ENCODE data around the gene S100B.

Gene S100B

DNA sequence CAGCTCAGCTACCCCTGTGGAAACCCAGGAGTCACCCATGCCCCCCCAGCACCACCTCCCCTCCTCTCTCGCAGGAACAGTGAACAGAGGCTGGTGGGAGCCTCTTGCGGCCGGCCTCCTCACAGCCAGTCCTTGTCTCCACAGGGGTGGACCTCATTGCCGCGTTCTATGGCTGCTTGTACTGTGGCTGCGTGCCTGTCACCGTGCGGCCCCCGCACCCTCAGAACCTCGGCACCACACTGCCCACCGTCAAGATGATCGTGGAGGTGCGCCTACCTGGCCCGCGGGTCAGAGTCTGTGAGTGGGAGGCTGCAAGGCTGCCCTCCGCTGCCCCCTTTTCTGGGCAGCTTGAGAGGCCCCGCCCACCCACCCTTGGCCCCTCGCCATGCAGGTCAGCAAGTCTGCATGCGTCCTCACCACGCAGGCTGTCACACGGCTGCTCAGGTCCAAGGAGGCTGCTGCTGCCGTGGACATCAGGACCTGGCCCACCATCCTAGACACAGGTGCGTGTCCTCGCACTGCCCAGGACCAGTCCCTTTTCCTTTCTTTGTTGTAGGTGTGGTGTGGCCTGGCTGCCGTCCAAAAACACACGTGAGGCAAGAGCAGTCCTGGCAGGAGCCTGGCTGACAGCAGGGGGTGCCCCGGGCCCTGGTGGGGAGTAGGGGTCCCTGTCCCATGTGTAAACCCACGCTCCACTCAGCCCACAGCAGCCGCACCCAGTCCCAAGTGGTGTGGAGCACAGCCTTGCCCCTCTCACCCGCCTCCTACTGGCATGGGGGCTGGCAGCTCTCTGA, 50.3 kb downstream of the S100B start:
- H3K36me3 ChIP-seq (ENCODE audit: insufficient read depth), result no peaks in the 10 kb centered on the region
- TF ChIP-seq, protein P1, sequence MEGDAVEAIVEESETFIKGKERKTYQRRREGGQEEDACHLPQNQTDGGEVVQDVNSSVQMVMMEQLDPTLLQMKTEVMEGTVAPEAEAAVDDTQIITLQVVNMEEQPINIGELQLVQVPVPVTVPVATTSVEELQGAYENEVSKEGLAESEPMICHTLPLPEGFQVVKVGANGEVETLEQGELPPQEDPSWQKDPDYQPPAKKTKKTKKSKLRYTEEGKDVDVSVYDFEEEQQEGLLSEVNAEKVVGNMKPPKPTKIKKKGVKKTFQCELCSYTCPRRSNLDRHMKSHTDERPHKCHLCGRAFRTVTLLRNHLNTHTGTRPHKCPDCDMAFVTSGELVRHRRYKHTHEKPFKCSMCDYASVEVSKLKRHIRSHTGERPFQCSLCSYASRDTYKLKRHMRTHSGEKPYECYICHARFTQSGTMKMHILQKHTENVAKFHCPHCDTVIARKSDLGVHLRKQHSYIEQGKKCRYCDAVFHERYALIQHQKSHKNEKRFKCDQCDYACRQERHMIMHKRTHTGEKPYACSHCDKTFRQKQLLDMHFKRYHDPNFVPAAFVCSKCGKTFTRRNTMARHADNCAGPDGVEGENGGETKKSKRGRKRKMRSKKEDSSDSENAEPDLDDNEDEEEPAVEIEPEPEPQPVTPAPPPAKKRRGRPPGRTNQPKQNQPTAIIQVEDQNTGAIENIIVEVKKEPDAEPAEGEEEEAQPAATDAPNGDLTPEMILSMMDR (conservative IDR thresholded peaks at IDR 0.05; ENCODE audit: low read depth, low read length), result no peak

DNA sequence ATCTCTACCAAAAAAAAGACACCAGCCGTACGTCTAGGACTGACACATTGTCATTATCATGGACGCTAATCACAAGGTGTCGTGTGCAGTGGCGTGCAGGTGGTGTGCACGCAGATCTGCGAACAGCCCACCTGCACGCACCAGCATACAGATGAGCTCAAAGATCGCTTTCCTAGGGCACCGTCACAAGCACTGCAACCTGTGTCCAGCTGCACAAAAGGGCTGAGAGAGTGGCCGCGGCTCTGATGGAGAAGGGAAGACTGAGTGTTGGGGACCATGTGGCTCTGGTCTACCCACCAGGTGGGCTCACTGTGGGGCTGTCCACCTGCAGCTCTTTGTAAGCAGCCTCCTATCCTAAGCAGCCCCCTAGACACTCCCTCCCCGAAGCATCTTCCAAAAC, 50.9 kb downstream of the S100B start:
- no peaks in the 10 kb centered on the region for H4K20me1 ChIP-seq (ENCODE audit: insufficient read depth)
- H3K27ac ChIP-seq, result no peak overlapping the region
- H3K27me3 ChIP-seq (ENCODE audit: insufficient read depth, low read depth), result no peaks in the 10 kb centered on the region
- no peaks in the 10 kb centered on the region for H3K36me3 ChIP-seq (ENCODE audit: insufficient read depth)
- H3K4me2 ChIP-seq, result no peak overlapping the region
- no peaks in the 10 kb centered on the region for H3K4me1 ChIP-seq (ENCODE audit: low read depth, poor library complexity, severe bottlenecking)
- no peak overlapping the region for H3K9ac ChIP-seq
- TF ChIP-seq, protein P1 (conservative IDR thresholded peaks at IDR 0.05; ENCODE audit: low read depth, low read length), result no peak
- H3K79me2 ChIP-seq (ENCODE audit: insufficient read depth, low read depth), result no peaks in the 10 kb centered on the region
- H2AFZ ChIP-seq (ENCODE audit: low read depth), result no peak overlapping the region
- no peak overlapping the region for H3K4me3 ChIP-seq (IDR thresholded peaks at IDR 0.05; ENCODE audit: insufficient read depth, low read depth, low read length)

More for the DNA sequence above, 50.3 kb downstream of the S100B start:
- no peaks in the 10 kb centered on the region for H3K79me2 ChIP-seq (ENCODE audit: insufficient read depth, low read depth)
- H4K20me1 ChIP-seq (ENCODE audit: insufficient read depth), result no peaks in the 10 kb centered on the region
- H3K27me3 ChIP-seq (ENCODE audit: insufficient read depth, low read depth), result no peaks in the 10 kb centered on the region
- H3K9ac ChIP-seq, result no peak overlapping the region
- H3K4me3 ChIP-seq (IDR thresholded peaks at IDR 0.05; ENCODE audit: insufficient read depth, low read depth, low read length), result no peak overlapping the region
- H3K27ac ChIP-seq, result no peak overlapping the region
- H3K4me1 ChIP-seq (ENCODE audit: low read depth, poor library complexity, severe bottlenecking), result no peaks in the 10 kb centered on the region
- no peak overlapping the region for H3K4me2 ChIP-seq
- H2AFZ ChIP-seq (ENCODE audit: low read depth), result no peak overlapping the region

DNA sequence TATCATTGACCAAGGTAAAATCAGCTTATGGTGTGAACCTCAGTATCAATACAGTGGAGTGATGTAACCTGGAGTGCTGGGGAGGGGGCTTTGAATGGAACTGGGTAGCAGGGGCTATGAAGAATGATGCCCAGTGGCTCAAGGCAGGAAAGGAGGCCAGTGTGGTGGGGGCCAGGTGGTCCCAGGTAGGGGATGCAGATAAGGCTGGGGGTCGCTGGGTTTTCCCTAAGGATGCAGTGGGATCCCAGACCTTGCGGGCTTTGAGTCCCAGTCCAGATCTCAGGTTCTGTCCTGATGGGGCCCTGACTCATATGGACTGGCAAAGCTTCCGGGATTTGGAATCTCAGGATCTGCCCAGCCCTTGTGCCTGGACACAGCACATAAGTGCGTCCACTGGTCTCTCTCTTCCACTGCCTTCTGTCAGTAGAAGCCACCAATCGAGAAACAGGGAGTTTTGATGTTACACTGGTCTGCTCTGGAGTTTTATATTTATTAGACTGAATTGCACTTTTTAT, 52.0 kb downstream of the S100B start:
- Histone ChIP-seq H3K27me3 (ENCODE audit: insufficient read depth, low read depth) (no peaks in the 10 kb centered on the region), H3K4me2 (no peak overlapping the region), H3K4me3 (IDR thresholded peaks at IDR 0.05; ENCODE audit: insufficient read depth, low read depth, low read length) (no peak overlapping the region), H3K27ac (no peak overlapping the region), H3K36me3 (ENCODE audit: insufficient read depth) (no peaks in the 10 kb centered on the region), H3K79me2 (ENCODE audit: insufficient read depth, low read depth) (no peaks in the 10 kb centered on the region), H3K4me1 (ENCODE audit: low read depth, poor library complexity, severe bottlenecking) (no peaks in the 10 kb centered on the region), H2AFZ (ENCODE audit: low read depth) (no peak overlapping the region), H3K9ac (no peak overlapping the region), H4K20me1 (ENCODE audit: insufficient read depth) (no peaks in the 10 kb centered on the region)
- TF ChIP-seq, protein P1 (conservative IDR thresholded peaks at IDR 0.05; ENCODE audit: low read depth, low read length), result no peak

- TF ChIP-seq, protein P1 (conservative IDR thresholded peaks at IDR 0.05; ENCODE audit: low read depth, low read length), result no peak
- no peaks in the 10 kb centered on the region for H3K36me3 ChIP-seq (ENCODE audit: insufficient read depth)
- no peaks in the 10 kb centered on the region for H3K79me2 ChIP-seq (ENCODE audit: insufficient read depth, low read depth)
These were observed 52.6 kb downstream of the S100B start for GRCh38 chr21:46552274-46552673.

More at GRCh38 chr21:46552274-46552673, 52.6 kb downstream of the S100B start:
- no peak overlapping the region for H3K4me3 ChIP-seq (IDR thresholded peaks at IDR 0.05; ENCODE audit: insufficient read depth, low read depth, low read length)
- H3K4me2 ChIP-seq, result no peak overlapping the region
- no peak overlapping the region for H3K9ac ChIP-seq
- H3K4me1 ChIP-seq (ENCODE audit: low read depth, poor library complexity, severe bottlenecking), result no peaks in the 10 kb centered on the region
- H3K27ac ChIP-seq, result no peak overlapping the region
- no peaks in the 10 kb centered on the region for H3K27me3 ChIP-seq (ENCODE audit: insufficient read depth, low read depth)
- H2AFZ ChIP-seq (ENCODE audit: low read depth), result no peak overlapping the region
- no peaks in the 10 kb centered on the region for H4K20me1 ChIP-seq (ENCODE audit: insufficient read depth)
